HepG2 (cell line): ENCODE measurements around the gene RARA.

Experiments
- ARNT ChIP-seq: fragments of 450-650 bp; IDR thresholded peaks from 2 replicates; pipeline ENCODE4 v1.6.1; 2017
- FOSL2 ChIP-seq: sonication (generic); formaldehyde crosslinking; IDR thresholded peaks from 2 replicates; pipeline ENCODE4 v1.4.0; 2020; ENCODE audit warnings: missing genetic modification reagents
- HCFC1 ChIP-seq: fragments of 150-350 bp; IDR thresholded peaks from 2 replicates; pipeline ENCODE4 v1.6.1; 2014; ENCODE audit warnings: low read depth, low read length
- HNRNPLL ChIP-seq: fragments of 200-400 bp; formaldehyde crosslinking; IDR thresholded peaks from 2 replicates; pipeline ENCODE4 v1.6.1; 2017; ENCODE audit warnings: mild to moderate bottlenecking, low read depth, low read length; ENCODE audit not compliant: poor library complexity, severe bottlenecking
- NR2F6 ChIP-seq, 2 experiments: IDR thresholded peaks; 2 replicates each; pipeline ENCODE4 v1.6.1; 2016; ENCODE audit warnings: antibody characterized with exemption in 1 of 2, mild to moderate bottlenecking in 1 of 2
- SP1 ChIP-seq, 2 experiments: fragments of 450-650 bp in 1 of 2; sonication (generic) in 1 of 2; formaldehyde crosslinking in 1 of 2; IDR thresholded peaks; 2 replicates each; pipeline versions ENCODE4 v1.4.0 to v1.6.1; 2016 to 2020; ENCODE audit warnings: missing genetic modification reagents in 1 of 2
- ZFP36 ChIP-seq: fragments of 150-350 bp; IDR thresholded peaks from 2 replicates; pipeline ENCODE4 v1.6.1; 2018; ENCODE audit warnings: borderline replicate concordance, low read length, low read depth; ENCODE audit not compliant: partially characterized antibody
- TF ChIP-seq, protein P1 (sequence below): IDR thresholded peaks from 2 replicates; pipeline ENCODE4 v1.6.1; 2012; ENCODE audit warnings: low read length, improper control_type of control experiment
- TF ChIP-seq, protein P2 (sequence below): sonication (generic); formaldehyde crosslinking; IDR thresholded peaks from 2 replicates; pipeline ENCODE4 v1.5.0; 2020; ENCODE audit warnings: mild to moderate bottlenecking, missing genetic modification reagents, moderate library complexity

DNA sequence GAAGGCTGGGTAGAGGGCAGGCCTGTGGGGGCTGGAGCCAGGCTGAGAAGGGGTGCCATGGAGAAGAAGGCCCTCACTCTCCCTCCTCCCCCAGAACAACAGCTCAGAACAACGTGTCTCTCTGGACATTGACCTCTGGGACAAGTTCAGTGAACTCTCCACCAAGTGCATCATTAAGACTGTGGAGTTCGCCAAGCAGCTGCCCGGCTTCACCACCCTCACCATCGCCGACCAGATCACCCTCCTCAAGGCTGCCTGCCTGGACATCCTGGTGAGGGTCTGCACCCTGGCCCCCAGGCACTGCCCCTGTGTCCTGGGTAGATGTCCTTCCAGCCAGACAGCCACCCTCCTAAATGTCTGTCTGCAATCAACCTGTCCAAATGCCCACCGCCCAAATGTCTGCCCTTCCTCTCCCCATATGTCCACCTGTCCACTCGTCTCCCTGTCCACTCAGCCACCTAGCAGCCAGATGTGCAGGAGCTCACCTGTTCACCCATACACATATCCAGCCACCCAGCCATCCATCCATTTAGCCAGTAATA lies 43.3 kb downstream of the RARA start:
- TF ChIP-seq HNRNPLL (no peak), FOSL2 (CRISPR knock-in tag) (no peak), HCFC1 (no peak), SP1 (IDR thresholded peaks at IDR 0.05) (no peak), SP1 (CRISPR knock-in tag; IDR thresholded peaks at IDR 0.05) (no peak), NR2F6 (IDR thresholded peaks at IDR 0.05) (no peak), NR2F6 (CRISPR knock-in tag; IDR thresholded peaks at IDR 0.05) (no peak), ARNT (no peak), ZFP36 (no peak)
- TF ChIP-seq, protein P1, sequence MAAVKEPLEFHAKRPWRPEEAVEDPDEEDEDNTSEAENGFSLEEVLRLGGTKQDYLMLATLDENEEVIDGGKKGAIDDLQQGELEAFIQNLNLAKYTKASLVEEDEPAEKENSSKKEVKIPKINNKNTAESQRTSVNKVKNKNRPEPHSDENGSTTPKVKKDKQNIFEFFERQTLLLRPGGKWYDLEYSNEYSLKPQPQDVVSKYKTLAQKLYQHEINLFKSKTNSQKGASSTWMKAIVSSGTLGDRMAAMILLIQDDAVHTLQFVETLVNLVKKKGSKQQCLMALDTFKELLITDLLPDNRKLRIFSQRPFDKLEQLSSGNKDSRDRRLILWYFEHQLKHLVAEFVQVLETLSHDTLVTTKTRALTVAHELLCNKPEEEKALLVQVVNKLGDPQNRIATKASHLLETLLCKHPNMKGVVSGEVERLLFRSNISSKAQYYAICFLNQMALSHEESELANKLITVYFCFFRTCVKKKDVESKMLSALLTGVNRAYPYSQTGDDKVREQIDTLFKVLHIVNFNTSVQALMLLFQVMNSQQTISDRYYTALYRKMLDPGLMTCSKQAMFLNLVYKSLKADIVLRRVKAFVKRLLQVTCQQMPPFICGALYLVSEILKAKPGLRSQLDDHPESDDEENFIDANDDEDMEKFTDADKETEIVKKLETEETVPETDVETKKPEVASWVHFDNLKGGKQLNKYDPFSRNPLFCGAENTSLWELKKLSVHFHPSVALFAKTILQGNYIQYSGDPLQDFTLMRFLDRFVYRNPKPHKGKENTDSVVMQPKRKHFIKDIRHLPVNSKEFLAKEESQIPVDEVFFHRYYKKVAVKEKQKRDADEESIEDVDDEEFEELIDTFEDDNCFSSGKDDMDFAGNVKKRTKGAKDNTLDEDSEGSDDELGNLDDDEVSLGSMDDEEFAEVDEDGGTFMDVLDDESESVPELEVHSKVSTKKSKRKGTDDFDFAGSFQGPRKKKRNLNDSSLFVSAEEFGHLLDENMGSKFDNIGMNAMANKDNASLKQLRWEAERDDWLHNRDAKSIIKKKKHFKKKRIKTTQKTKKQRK = no peak
- TF ChIP-seq, protein P2, sequence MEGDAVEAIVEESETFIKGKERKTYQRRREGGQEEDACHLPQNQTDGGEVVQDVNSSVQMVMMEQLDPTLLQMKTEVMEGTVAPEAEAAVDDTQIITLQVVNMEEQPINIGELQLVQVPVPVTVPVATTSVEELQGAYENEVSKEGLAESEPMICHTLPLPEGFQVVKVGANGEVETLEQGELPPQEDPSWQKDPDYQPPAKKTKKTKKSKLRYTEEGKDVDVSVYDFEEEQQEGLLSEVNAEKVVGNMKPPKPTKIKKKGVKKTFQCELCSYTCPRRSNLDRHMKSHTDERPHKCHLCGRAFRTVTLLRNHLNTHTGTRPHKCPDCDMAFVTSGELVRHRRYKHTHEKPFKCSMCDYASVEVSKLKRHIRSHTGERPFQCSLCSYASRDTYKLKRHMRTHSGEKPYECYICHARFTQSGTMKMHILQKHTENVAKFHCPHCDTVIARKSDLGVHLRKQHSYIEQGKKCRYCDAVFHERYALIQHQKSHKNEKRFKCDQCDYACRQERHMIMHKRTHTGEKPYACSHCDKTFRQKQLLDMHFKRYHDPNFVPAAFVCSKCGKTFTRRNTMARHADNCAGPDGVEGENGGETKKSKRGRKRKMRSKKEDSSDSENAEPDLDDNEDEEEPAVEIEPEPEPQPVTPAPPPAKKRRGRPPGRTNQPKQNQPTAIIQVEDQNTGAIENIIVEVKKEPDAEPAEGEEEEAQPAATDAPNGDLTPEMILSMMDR = no peak
